ENCODE measurements around the gene CHN2.

Gene CHN2

DNA sequence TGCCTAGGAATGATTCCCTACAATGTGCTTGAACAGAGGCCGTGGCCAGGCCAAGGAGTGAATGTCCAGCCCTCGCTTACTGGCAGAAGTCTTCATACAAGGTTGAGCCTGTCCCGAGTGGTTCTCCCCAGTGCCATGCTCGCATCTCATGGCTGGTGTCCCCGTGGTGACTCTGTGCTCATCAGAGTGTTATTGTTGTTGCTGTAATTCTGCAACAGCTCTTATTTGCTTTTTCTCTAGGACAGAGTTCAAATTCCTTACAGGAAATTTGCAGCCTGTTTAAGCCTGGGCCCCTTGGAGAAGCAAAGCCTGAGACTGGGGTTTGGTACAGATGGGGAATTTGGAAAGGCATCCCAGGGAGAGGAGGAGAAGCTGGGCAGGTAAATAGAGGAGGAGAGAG, 211.3 kb downstream of the CHN2 start:
- H3K4me3 ChIP-seq (ENCODE audit: extremely low read depth, insufficient read depth, low read length, poor library complexity, severe bottlenecking): no peak overlapping the region
- H3K4me1 ChIP-seq (ENCODE audit: control insufficient read depth, insufficient read depth, low read length, poor library complexity, severe bottlenecking): no peaks in the 10 kb centered on the region
- no peak overlapping the region for H3K27ac ChIP-seq (ENCODE audit: low read depth, low read length, severe bottlenecking)
- no peaks in the 10 kb centered on the region for H3K9me3 ChIP-seq (ENCODE audit: control insufficient read depth, low read length)
- no peaks in the 10 kb centered on the region for H3K36me3 ChIP-seq (ENCODE audit: control insufficient read depth, insufficient read depth, low read length)
- 92 to 94% methylated on average over 4 to 5 of the region's 5 CpGs for WGBS, 2 experiments (ENCODE audit: insufficient coverage in 2 of 2)

GRCh38 chr7:29406366-29406765, 211.8 kb downstream of the CHN2 start:
- Histone ChIP-seq H3K36me3 (ENCODE audit: control insufficient read depth, insufficient read depth, low read length) (no peaks in the 10 kb centered on the region), H3K27ac (ENCODE audit: low read depth, low read length, severe bottlenecking) (no peak overlapping the region), H3K4me1 (ENCODE audit: control insufficient read depth, insufficient read depth, low read length, poor library complexity, severe bottlenecking) (no peaks in the 10 kb centered on the region), H3K4me3 (ENCODE audit: extremely low read depth, insufficient read depth, low read length, poor library complexity, severe bottlenecking) (no peak overlapping the region), H3K9me3 (ENCODE audit: control insufficient read depth, low read length) (no peaks in the 10 kb centered on the region)
- WGBS, 2 experiments (ENCODE audit: insufficient coverage in 2 of 2): 79 to 84% methylated on average over 5 of the region's 6 CpGs

GRCh38 chr7:29408841-29409243, 214.3 kb downstream of the CHN2 start:
- no peak overlapping the region for H3K27ac ChIP-seq (ENCODE audit: low read depth, low read length, severe bottlenecking)
- H3K4me3 ChIP-seq (ENCODE audit: extremely low read depth, insufficient read depth, low read length, poor library complexity, severe bottlenecking): no peak overlapping the region
- H3K4me1 ChIP-seq (ENCODE audit: control insufficient read depth, insufficient read depth, low read length, poor library complexity, severe bottlenecking): no peaks in the 10 kb centered on the region
- no peaks in the 10 kb centered on the region for H3K9me3 ChIP-seq (ENCODE audit: control insufficient read depth, low read length)
- 22 to 46% methylated on average over 2 to 5 of the region's 7 CpGs for WGBS, 2 experiments (ENCODE audit: insufficient coverage in 2 of 2)
- H3K36me3 ChIP-seq (ENCODE audit: control insufficient read depth, insufficient read depth, low read length): no peaks in the 10 kb centered on the region

DNA sequence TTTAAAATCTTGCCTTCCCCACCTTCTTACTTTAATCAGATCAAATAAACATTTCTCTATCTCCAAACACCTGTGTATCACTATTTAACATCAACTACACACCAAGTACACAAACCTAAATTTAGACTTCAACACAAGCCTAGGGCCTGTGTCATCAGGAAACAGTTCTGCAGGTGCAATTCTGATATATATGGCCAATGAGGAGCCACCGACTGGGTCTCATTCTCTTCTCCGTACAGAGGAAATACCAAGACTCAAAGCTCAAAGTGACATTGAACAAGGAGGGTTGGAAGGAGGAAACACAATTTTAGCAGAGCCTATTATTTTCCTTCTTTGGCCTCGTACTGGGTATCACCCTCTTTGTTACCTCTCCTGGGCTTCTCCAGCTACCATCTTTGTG, 216.4 kb downstream of the CHN2 start:
- no peaks in the 10 kb centered on the region for H3K9me3 ChIP-seq (ENCODE audit: control insufficient read depth, low read length)
- H3K4me1 ChIP-seq (ENCODE audit: control insufficient read depth, insufficient read depth, low read length, poor library complexity, severe bottlenecking): no peaks in the 10 kb centered on the region
- no peaks in the 10 kb centered on the region for H3K36me3 ChIP-seq (ENCODE audit: control insufficient read depth, insufficient read depth, low read length)
- no peak overlapping the region for H3K27ac ChIP-seq (ENCODE audit: low read depth, low read length, severe bottlenecking)
- 78 to 96% methylated on average over 3 of the region's 3 CpGs for WGBS, 2 experiments (ENCODE audit: insufficient coverage in 2 of 2)
- no peak overlapping the region for H3K4me3 ChIP-seq (ENCODE audit: extremely low read depth, insufficient read depth, low read length, poor library complexity, severe bottlenecking)

DNA sequence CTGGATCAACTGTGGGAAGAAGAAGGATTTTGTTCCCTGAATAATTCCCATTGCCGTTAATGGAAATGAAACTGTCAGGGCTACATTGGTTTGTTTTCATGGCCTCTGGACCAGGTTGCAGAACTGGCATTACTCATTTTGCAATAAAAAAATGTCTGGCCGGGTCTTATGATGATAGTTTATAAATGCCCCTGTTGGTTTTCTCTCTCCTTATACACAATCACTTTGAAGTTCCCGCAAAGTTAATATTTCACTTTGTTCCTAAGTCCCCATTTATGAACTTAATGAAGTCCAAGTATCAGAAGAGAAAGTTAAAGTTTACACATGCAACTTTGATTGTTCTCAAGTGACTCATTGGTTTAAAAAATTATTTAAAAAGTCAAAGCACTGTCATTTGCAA, 218.3 kb downstream of the CHN2 start:
- Histone ChIP-seq H3K36me3 (ENCODE audit: control insufficient read depth, insufficient read depth, low read length) (no peaks in the 10 kb centered on the region), H3K4me3 (ENCODE audit: extremely low read depth, insufficient read depth, low read length, poor library complexity, severe bottlenecking) (no peak overlapping the region), H3K27ac (ENCODE audit: low read depth, low read length, severe bottlenecking) (no peak overlapping the region), H3K4me1 (ENCODE audit: control insufficient read depth, insufficient read depth, low read length, poor library complexity, severe bottlenecking) (no peaks in the 10 kb centered on the region), H3K9me3 (ENCODE audit: control insufficient read depth, low read length) (no peaks in the 10 kb centered on the region)
- WGBS, 2 experiments (ENCODE audit: insufficient coverage in 2 of 2): 100% methylated on average over 1 of the region's 3 CpGs

DNA sequence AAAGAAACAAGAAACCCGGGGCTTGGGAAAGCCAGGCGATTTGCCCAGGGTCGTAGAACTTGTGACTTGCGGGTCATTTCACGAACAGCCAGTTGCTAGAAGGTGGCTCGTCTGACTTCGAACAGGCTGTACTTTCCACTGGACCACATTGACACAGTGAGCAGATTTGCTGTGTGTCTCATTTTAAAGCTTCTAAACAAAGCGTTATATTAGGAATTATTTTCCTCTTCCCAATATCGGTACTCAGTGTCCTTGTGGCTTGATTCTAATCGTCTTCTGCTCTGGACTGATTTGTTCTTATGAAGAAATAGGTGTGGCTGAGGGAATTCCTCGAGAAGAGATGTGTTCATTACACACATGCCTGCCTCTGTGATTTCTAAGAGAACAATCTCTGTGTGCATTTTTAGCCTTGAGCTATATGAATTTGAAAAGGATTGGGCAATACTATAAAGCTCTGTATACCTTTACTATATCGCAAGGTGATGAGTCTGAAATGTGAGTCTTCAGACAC, 219.1 kb downstream of the CHN2 start:
- Histone ChIP-seq H3K9me3 (ENCODE audit: control insufficient read depth, low read length) (no peaks in the 10 kb centered on the region), H3K4me3 (ENCODE audit: extremely low read depth, insufficient read depth, low read length, poor library complexity, severe bottlenecking) (no peak overlapping the region), H3K36me3 (ENCODE audit: control insufficient read depth, insufficient read depth, low read length) (no peaks in the 10 kb centered on the region), H3K4me1 (ENCODE audit: control insufficient read depth, insufficient read depth, low read length, poor library complexity, severe bottlenecking) (no peaks in the 10 kb centered on the region), H3K27ac (ENCODE audit: low read depth, low read length, severe bottlenecking) (no peak overlapping the region)
- WGBS, 2 experiments (ENCODE audit: insufficient coverage in 2 of 2): 91 to 97% methylated on average over 10 to 11 of the region's 12 CpGs

GRCh38 chr7:29414216-29414615, 219.6 kb downstream of the CHN2 start:
- 89 to 91% methylated on average over 5 of the region's 10 CpGs for WGBS, 2 experiments (ENCODE audit: insufficient coverage in 2 of 2)
- no peaks in the 10 kb centered on the region for H3K4me1 ChIP-seq (ENCODE audit: control insufficient read depth, insufficient read depth, low read length, poor library complexity, severe bottlenecking)
- no peaks in the 10 kb centered on the region for H3K9me3 ChIP-seq (ENCODE audit: control insufficient read depth, low read length)
- no peaks in the 10 kb centered on the region for H3K36me3 ChIP-seq (ENCODE audit: control insufficient read depth, insufficient read depth, low read length)
- no peak overlapping the region for H3K27ac ChIP-seq (ENCODE audit: low read depth, low read length, severe bottlenecking)
- H3K4me3 ChIP-seq (ENCODE audit: extremely low read depth, insufficient read depth, low read length, poor library complexity, severe bottlenecking): no peak overlapping the region

DNA sequence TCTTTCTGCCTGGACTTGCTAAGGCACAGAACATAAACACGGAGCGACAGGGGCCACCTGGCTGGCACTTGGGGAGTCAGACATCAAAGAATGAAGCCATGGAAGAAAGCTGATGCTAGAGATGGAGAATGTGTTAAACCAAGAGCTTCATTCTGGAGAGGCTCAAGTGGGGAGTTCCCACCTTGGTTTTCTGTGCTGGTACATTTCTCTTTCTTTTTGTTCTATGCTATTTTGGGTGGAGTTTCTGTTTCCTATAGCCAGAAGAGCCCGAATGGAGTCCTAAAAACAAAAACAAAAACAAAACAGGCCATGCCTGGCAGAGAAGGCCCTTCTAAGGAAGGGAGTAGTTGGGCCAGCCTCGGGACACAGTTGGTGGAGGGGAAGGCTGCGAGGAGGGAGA, 220.6 kb downstream of the CHN2 start:
- H3K36me3 ChIP-seq (ENCODE audit: control insufficient read depth, insufficient read depth, low read length): no peaks in the 10 kb centered on the region
- no peaks in the 10 kb centered on the region for H3K9me3 ChIP-seq (ENCODE audit: control insufficient read depth, low read length)
- H3K4me3 ChIP-seq (ENCODE audit: extremely low read depth, insufficient read depth, low read length, poor library complexity, severe bottlenecking): no peak overlapping the region
- H3K27ac ChIP-seq (ENCODE audit: low read depth, low read length, severe bottlenecking): no peak overlapping the region
- H3K4me1 ChIP-seq (ENCODE audit: control insufficient read depth, insufficient read depth, low read length, poor library complexity, severe bottlenecking): no peaks in the 10 kb centered on the region
- WGBS, 2 experiments (ENCODE audit: insufficient coverage in 2 of 2): 90 to 93% methylated on average over 4 of the region's 5 CpGs

DNA sequence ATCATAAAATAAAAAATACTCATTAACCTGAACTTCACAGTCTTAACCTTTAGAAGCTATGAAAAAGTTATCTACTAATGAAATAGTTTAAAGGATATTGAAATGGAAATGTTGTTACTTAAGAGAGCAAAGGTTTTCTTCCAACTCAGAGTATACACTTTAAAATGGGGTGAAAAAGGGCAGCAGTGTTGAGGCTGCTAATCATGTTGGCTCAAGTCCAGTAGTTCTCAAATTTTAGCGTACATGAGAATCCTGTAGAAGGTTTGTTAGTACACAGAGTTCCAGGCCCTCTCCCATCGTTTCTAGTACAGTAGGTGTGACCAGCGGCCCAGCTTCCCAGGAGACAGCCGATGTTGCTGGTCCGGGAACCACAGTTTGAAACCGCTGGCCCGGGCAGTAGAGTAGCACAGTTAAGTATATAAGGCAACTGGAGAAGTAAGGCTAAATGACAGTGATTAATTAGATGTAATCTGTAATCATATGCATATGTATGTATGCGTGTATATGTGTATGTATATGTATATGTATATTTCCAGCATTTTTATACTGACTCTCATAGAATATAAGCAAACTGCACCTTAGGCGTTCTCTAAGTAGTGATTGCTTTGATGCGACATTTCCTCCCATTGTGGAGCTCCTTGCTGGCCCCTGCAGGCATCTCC, 221.8 kb downstream of the CHN2 start:
- Histone ChIP-seq H3K27ac (ENCODE audit: low read depth, low read length, severe bottlenecking) (no peak overlapping the region), H3K36me3 (ENCODE audit: control insufficient read depth, insufficient read depth, low read length) (no peaks in the 10 kb centered on the region), H3K4me3 (ENCODE audit: extremely low read depth, insufficient read depth, low read length, poor library complexity, severe bottlenecking) (no peak overlapping the region), H3K4me1 (ENCODE audit: control insufficient read depth, insufficient read depth, low read length, poor library complexity, severe bottlenecking) (no peaks in the 10 kb centered on the region), H3K9me3 (ENCODE audit: control insufficient read depth, low read length) (no peaks in the 10 kb centered on the region)
- 93 to 96% methylated on average over 9 of the region's 10 CpGs for WGBS, 2 experiments (ENCODE audit: insufficient coverage in 2 of 2)

GRCh38 chr7:29416938-29417305, 222.3 kb downstream of the CHN2 start:
- no peaks in the 10 kb centered on the region for H3K4me1 ChIP-seq (ENCODE audit: control insufficient read depth, insufficient read depth, low read length, poor library complexity, severe bottlenecking)
- 98% methylated on average over 8 of the region's 9 CpGs for WGBS, 2 experiments (ENCODE audit: insufficient coverage in 2 of 2)
- no peaks in the 10 kb centered on the region for H3K36me3 ChIP-seq (ENCODE audit: control insufficient read depth, insufficient read depth, low read length)
- H3K4me3 ChIP-seq (ENCODE audit: extremely low read depth, insufficient read depth, low read length, poor library complexity, severe bottlenecking): no peak overlapping the region
- no peak overlapping the region for H3K27ac ChIP-seq (ENCODE audit: low read depth, low read length, severe bottlenecking)
- H3K9me3 ChIP-seq (ENCODE audit: control insufficient read depth, low read length): no peaks in the 10 kb centered on the region

- Histone ChIP-seq H3K4me3 (ENCODE audit: extremely low read depth, insufficient read depth, low read length, poor library complexity, severe bottlenecking) (no peak overlapping the region), H3K9me3 (ENCODE audit: control insufficient read depth, low read length) (no peaks in the 10 kb centered on the region), H3K27ac (ENCODE audit: low read depth, low read length, severe bottlenecking) (no peak overlapping the region), H3K36me3 (ENCODE audit: control insufficient read depth, insufficient read depth, low read length) (no peaks in the 10 kb centered on the region), H3K4me1 (ENCODE audit: control insufficient read depth, insufficient read depth, low read length, poor library complexity, severe bottlenecking) (no peaks in the 10 kb centered on the region)
- 89 to 97% methylated on average over 5 to 12 of the region's 12 CpGs for WGBS, 2 experiments (ENCODE audit: insufficient coverage in 2 of 2)
Observed at GRCh38 chr7:29418056-29418455, 223.5 kb downstream of the CHN2 start.
